ENCODE results near the gene NAT10. TPM values are rescaled to one million over a fixed set of nuclear protein-coding genes. Genes with fewer than 3 reads are reported as not detected.

The NAT10 gene
- polyA plus RNA-seq (2011; rRNA removed): 31.6 and 35.0 TPM in 2 replicates
- polyA minus RNA-seq (2011; rRNA and poly(A)+ RNA removed): 32.1 and 44.4 TPM in 2 replicates

- CTCF ChIA-PET: interaction anchor here (0.8 to 1.3 kb wide), 3 partner anchors 17 to 31 kb away, joined by 3 to 4 read pairs (median 3); no protein-coding TSS in a partner anchor
- TF ChIP-seq CTCF (IDR thresholded peaks at IDR 0.05; ENCODE audit: insufficient read depth, low read depth, low read length): peak; percentile 15; the same call in 1 of the 2 replicates
- Histone ChIP-seq H3K4me3 (ENCODE audit: low read depth, low read length) (peak within 1 kb of the TSS; percentile 79), H3K27me3 (ENCODE audit: control insufficient read depth, insufficient read depth, low read length) (no peaks in the 10 kb centered on the region), H3K36me3 (ENCODE audit: control insufficient read depth, insufficient read depth, low read length) (peaks cover 13% of the 10 kb centered on the region)
- POLR2A ChIA-PET: interaction anchor here (0.6 to 1.0 kb wide), 4 partner anchors 11 to 651 kb away, joined by 3 to 6 read pairs (median 3); partner anchors contain the start of gene CAPRIN1
- peak; percentile 94 for DNase-seq (ENCODE audit: low read depth)
These were observed at the start of gene NAT10 for GRCh38 chr11:34105079-34105956. Gene NAT10, plus strand, starts transcription at chr11:34105629. Its CDS starts 2,597 bp downstream, at chr11:34108226.

DNA sequence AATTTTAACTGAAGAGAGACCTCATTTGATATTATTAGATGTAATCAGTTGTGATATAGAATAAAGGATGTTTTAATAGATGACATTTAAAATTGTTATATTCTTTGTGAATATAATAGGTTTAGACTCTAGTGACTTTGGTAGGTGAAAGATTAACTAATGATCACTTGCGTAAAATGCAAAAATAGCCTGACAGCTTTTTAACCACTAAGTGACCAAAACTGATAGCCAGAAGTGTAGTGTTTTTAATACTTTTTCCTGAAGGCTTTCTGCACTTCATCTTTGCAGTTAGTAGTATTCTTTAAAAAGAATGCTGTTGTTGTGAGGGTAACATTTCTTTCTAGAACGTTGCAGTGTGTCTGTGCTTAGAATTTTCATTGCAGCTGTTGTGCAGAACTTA is 48.8 kb upstream of the NAT10 start:
- Histone ChIP-seq H3K36me3 (ENCODE audit: control insufficient read depth, insufficient read depth, low read length) (peaks cover 4% of the 10 kb centered on the region; the same call in 1 of the 2 replicates), H3K4me3 (ENCODE audit: low read depth, low read length) (no peak overlapping the region), H3K27me3 (ENCODE audit: control insufficient read depth, insufficient read depth, low read length) (no peaks in the 10 kb centered on the region)
- POLR2A ChIA-PET: no interaction called here
- no peak for DNase-seq (ENCODE audit: low read depth)
- CTCF ChIA-PET: interaction anchor here (1.7 kb wide), 1 partner anchor 9 kb away, joined by 5 read pairs; no protein-coding TSS in a partner anchor
- no peak for TF ChIP-seq CTCF (IDR thresholded peaks at IDR 0.05; ENCODE audit: insufficient read depth, low read depth, low read length)

DNA sequence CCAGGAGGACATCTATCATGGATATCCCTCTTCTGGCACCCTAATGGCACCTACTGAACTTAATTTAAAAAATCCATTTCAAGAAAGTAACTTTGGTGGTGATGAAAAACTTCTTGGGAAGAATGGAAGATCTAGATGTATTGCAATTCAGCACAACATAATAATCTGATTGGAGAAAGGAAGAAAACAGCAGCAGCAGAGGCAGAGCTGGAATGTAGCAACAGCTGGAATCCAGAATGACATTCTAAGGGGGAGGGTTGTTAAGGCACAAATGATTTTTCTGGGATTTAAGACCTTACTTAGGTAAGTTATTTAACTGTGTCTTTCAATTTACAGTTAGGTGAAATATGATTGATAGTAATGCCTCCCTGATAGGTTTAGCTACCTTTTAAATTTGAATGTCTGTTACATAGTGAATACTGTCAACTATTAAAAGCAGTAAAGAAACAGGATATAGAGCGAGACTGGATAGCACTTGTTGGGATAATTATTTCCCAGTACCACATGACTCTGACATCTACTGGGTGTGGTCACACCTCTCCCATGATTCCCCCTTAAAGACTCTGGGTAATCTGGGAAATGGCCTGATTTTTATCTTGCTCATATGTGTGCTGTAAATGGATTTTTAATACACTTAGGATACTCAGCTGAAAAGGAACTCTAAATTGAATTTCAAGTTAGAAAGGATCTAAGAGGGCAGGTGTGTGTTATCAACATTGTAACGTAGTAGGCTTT is 42.2 kb upstream of the NAT10 start:
- CTCF ChIA-PET: interaction anchor here (0.7 to 1.3 kb wide), 3 partner anchors 10 to 82 kb away, joined by 3 to 5 read pairs (median 3); no protein-coding TSS in a partner anchor
- POLR2A ChIA-PET: no interaction called here
- DNase-seq (ENCODE audit: low read depth): no peak
- peaks cover 3% of the 10 kb centered on the region; the same call in 1 of the 2 replicates for H3K36me3 ChIP-seq (ENCODE audit: control insufficient read depth, insufficient read depth, low read length)
- no peaks in the 10 kb centered on the region for H3K27me3 ChIP-seq (ENCODE audit: control insufficient read depth, insufficient read depth, low read length)
- no peak for TF ChIP-seq CTCF (IDR thresholded peaks at IDR 0.05; ENCODE audit: insufficient read depth, low read depth, low read length)
- H3K4me3 ChIP-seq (ENCODE audit: low read depth, low read length): no peak overlapping the region

GRCh38 chr11:34064291-34064690 is 41.1 kb upstream of the NAT10 start:
- Histone ChIP-seq H3K27me3 (ENCODE audit: control insufficient read depth, insufficient read depth, low read length) (no peaks in the 10 kb centered on the region), H3K36me3 (ENCODE audit: control insufficient read depth, insufficient read depth, low read length) (peaks cover 3% of the 10 kb centered on the region; the same call in 1 of the 2 replicates), H3K4me3 (ENCODE audit: low read depth, low read length) (no peak overlapping the region)
- POLR2A ChIA-PET: no interaction called here
- CTCF ChIA-PET: interaction anchor here (0.6 to 1.3 kb wide), 3 partner anchors 9 to 18 kb away, joined by 3 read pairs; no protein-coding TSS in a partner anchor
- DNase-seq (ENCODE audit: low read depth): no peak
- no peak for TF ChIP-seq CTCF (IDR thresholded peaks at IDR 0.05; ENCODE audit: insufficient read depth, low read depth, low read length)

Measured in BJ (cell line).